Hair follicle dermal papilla cell (primary cell): ENCODE results near the gene OR4D10. TPM values are rescaled to one million over a fixed set of nuclear protein-coding genes. Genes with fewer than 3 reads are reported as not detected.

Source experiments
- total RNA-seq: library from RNA; depleted of rRNA; stranded (reverse); fragments of >200 nt; gene quantifications from 2 replicates; pipeline ENCODE4 v1.2.3, GENCODE V29; 2012

OR4D10 gene
- not detected in 2 replicates for total RNA-seq

DNA sequence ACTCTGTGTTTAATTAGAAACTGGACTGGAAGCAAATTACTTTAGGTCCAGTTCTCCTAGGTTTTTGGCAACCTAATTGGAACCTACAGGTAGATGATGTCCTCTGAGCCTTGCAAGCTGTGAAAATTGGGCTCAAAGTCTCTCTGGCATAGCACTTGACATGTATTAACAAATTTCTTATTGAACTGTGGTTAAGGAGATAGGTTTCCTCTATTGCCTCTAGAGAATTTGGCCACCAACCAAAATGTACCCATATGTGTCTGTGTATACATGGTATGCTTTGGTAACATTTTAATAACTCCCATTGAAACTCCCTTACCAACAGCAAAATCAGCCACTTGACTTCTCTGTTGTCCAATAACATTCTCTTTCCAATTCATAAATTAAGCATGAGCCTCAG lies at the start of gene OR4D10:
Gene OR4D10 (plus strand): TSS at position 301 of the 400 bp plus-strand sequence. CDS start 4,115 bp downstream, outside the sequence.

DNA sequence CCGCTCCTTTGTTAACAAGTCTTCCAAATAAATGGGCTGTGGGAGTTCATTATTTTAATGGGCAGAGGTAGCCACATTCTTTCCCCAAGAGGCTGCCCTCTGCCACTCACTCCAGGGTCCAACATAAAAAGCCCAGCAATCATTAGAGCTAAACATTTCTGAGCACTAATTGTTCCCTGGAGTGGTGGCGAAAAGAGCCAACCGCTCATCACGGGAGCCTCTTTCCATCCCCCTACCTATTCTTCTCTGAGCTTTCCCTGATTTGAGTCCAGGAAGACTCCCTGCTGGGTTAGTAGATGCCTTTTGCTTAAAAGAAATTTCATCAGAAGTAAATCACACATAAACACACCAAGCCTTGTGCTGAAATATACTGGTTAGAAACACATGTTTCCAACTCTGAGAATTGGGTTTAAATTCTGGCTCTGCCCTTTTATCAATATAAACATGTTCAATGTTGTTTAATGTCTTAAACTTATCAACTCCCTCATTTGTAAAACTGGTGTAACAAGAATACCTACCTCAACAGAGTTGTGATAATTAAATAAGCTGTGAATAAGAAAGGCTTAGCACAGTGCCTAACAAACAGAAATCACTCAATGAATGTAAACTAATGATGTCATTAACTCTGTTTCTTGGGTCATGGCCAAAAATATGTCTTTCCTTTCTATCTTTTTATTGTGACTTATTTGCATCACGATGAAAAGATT lies 46.6 kb upstream of the OR4D10 start, which contains the start of gene OR5A2:
Gene OR5A2 (minus strand): TSS at position 53 of the 707 bp plus-strand sequence. CDS start 3,460 bp downstream, outside the sequence.

GRCh38 chr11:59436169-59436568 lies 36.9 kb upstream of the OR4D10 start, which contains the start of gene OR5A1:
TSS of gene OR5A1 (plus strand) at chr11:59436469. CDS start at chr11:59443169, 6,700 bp downstream.

DNA sequence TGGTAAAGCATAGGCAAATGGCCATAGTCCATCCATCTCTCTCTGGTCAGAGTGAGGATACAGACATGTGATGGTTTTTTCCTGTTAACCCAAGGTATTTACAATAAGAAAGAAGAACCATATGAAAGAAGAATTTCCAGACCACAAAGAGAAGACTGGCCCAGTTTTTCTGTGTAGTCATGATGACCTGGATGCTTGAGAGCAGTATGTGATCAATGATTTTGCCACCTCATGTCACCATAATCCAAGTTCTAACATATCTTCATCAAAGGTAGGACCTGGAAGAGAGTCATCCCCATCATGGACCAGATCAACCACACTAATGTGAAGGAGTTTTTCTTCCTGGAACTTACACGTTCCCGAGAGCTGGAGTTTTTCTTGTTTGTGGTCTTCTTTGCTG lies 16.5 kb upstream of the OR4D10 start, which contains the start of gene OR4D6:
Gene OR4D6 (plus strand): TSS at position 301 of the 400 bp plus-strand sequence. CDS start 0 bp downstream, at position 301.

GRCh38 chr11:59503276-59503675 lies 30.2 kb downstream of the OR4D10 start, which contains the start of gene OR4D11:
TSS of gene OR4D11 (plus strand) at chr11:59503576. CDS start at chr11:59503576, 0 bp downstream.

DNA sequence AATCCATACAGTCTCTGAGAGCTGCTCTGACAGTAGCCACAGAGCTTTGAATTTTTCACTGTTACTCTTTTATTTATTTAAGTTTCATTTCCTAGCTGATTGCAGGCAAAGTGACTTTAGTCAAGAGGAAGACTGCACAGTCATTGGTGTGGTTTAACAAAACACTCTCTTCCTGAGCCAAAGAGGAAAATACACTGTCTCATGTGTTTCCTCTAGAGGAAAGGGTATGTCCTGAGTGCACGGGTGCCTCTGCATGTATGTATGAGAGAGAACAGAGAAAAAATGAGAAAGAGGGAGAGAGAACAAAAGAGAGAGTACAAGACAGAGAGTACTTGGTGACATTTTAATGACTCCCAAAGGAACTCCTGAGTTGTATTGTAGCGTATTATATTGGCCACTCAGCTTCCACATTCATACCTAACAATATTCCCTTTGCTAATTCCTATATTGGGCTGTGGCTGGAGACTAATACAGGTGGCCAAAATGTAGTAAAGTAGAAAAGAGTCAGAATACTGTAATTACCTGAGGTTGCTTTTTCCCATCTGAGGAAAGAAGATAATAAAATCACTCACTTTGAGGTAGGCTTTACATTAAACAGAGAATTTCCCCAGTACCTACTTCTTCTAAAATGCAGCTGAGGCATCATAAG lies 38.0 kb downstream of the OR4D10 start, which contains the start of gene OR4D9:
Gene OR4D9 (plus strand): TSS at position 599 of the 649 bp plus-strand sequence. CDS start 3,374 bp downstream, outside the sequence.

Other genes with a start within 250 kb of the OR4D10 start
- not detected in 2 replicates for gene OR5AN1, start 114.4 kb upstream of the OR4D10 start, total RNA-seq
- not detected in 2 replicates for gene OR5A2, start 46.9 kb upstream of the OR4D10 start, total RNA-seq
- gene OR5A1, start 36.8 kb upstream of the OR4D10 start, total RNA-seq = not detected in 2 replicates
- gene OR4D6, start 16.4 kb upstream of the OR4D10 start, total RNA-seq = not detected in 2 replicates
- 0.16 TPM in 1 of 2 replicates, not detected in the other for gene OR4D11, start 30.3 kb downstream of the OR4D10 start, total RNA-seq
- not detected in 2 replicates for gene OR4D9, start 38.2 kb downstream of the OR4D10 start, total RNA-seq
- gene OSBP, start 142.5 kb downstream of the OR4D10 start, total RNA-seq = 28.4 and 30.3 TPM in 2 replicates
- gene PATL1, start 195.7 kb downstream of the OR4D10 start, total RNA-seq = 15.6 and 15.8 TPM in 2 replicates
- not detected in 2 replicates for gene OR10V1, start 240.5 kb downstream of the OR4D10 start, total RNA-seq